ENCODE measurements around the gene INAFM1. TPM values are rescaled to one million over a fixed set of nuclear protein-coding genes. Genes with fewer than 3 reads are reported as not detected.
"Not testable (repeated sequence)": the region's sequence is repeated elsewhere in the genome, so short reads cannot be mapped to it uniquely, and the experiment has no call there.

INAFM1 gene
- total RNA-seq, 2 experiments from 2014 or later, result 12.8 to 14.9 TPM

DNA sequence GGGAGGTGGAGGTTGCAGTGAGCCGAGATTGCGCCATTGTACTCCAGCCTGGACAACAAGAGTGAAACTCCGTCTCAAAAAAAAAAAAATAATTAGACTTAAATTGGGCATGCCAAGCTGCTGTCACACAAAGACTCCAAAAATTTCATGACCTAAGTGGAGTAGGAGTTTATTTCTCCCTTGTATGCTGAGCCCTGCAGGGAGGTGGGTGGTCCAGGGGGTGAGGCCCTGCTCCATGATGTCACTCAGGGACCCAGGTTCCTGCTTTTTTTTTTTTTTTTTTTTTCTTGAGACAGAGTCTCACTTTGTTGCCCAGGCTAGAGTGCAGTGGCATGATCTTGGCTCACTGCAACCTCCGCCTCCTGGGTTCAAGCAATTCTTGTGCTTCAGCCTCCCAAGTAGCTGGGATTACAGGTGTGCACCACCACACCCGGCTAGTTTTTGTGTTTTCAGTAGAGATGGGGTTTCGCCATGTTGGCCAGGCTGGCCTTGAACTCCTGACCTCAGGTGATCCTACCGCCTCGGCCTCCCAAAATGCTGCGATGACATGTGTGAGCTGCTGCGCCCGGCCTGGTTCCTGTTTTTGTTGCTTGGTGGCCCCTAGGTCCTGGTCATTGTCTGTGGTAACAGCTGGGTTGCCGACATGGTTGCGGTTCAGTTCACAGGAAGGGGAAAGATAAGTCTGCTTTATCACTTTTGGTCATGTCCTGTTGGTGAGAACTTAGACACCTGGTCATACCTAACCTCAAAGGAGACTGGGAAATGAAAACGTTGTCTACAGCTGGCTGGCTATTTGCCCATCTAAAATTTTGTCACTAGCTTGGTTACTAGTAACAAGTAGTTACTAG is 12.5 kb upstream of the INAFM1 start:
- CTCF ChIA-PET, result interaction anchor here (0.6 to 0.8 kb wide), 2 partner anchors 12 to 249 kb away, joined by 3 to 6 read pairs; no protein-coding TSS in a partner anchor
- H3K4me1 Mint-ChIP-seq, result peaks cover 30% of the 10 kb centered on the region
- peaks cover 51% of the 10 kb centered on the region for H3K36me3 Mint-ChIP-seq (ENCODE audit: low read depth)
- H3K27ac Mint-ChIP-seq, DNase-seq, H3K27me3 Mint-ChIP-seq, H3K4me3 Mint-ChIP-seq, H3K9me3 Mint-ChIP-seq, POLR2A ChIA-PET: not testable (repeated sequence)

DNA sequence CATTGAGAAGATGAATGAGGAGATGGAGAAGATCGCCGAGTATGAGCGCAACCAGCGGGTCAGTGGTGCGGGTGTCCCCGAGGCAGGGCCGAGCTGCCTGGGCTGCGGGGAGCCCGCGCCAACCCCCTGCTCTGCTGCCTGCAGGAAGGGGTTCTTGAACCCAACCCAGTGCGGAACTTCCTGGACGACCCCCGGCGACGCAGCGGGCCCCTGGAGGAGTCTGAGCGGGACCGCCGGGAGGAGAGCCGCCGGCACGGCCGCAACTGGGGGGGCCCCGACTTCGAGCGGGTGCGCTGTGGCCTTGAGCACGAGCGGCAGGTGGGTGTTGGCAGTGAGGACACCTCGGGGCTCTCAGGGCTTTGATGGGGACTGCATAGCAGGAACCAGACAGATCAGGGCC is 10.1 kb upstream of the INAFM1 start:
- no peak overlapping the region for H3K27ac Mint-ChIP-seq
- ChIA-PET POLR2A (no interaction called here), CTCF (no interaction called here)
- H3K4me1 Mint-ChIP-seq, result peaks cover 9% of the 10 kb centered on the region
- no peaks in the 10 kb centered on the region for H3K9me3 Mint-ChIP-seq
- H3K27me3 Mint-ChIP-seq, result no peaks in the 10 kb centered on the region
- peaks cover 37% of the 10 kb centered on the region for H3K36me3 Mint-ChIP-seq (ENCODE audit: low read depth)
- DNase-seq, result no peak
- no peak overlapping the region for H3K4me3 Mint-ChIP-seq

DNA sequence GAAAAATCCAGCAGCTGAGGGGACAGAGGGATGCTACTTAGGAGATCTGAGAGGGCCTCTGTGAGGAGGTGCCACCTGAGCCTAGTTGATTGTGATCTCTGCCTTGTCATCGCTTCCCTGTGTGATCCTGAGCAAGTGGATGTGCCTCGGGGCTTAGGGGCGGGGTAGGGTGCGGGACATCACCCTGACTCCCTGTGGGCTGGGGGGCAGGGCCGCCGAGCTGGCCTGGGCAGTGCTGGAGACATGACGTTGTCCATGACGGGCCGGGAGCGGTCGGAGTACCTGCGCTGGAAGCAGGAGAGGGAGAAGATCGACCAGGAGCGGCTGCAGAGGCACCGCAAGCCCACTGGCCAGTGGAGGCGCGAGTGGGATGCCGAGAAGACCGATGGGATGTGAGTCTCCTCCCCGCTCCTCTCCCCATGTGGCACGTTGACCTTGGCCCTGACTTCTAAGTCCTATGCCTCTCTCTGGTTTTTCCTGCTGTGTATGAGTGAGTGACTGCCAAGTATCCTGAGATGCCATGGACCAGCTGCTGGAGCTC is 8.2 kb upstream of the INAFM1 start:
- ChIA-PET CTCF (interaction anchor here (1.1 to 1.3 kb wide), 2 partner anchors 8 to 11 kb away, joined by 3 to 4 read pairs; partner anchors contain the start of gene CCDC9), POLR2A (no interaction called here)
- Mint-ChIP-seq H3K4me1 (peaks cover 4% of the 10 kb centered on the region), H3K4me3 (no peak overlapping the region), H3K27me3 (no peaks in the 10 kb centered on the region), H3K27ac (no peak overlapping the region), H3K9me3 (no peaks in the 10 kb centered on the region), H3K36me3 (ENCODE audit: low read depth) (peaks cover 34% of the 10 kb centered on the region)
- no peak for DNase-seq

- no peaks in the 10 kb centered on the region for H3K9me3 Mint-ChIP-seq
- H3K27me3 Mint-ChIP-seq, result no peaks in the 10 kb centered on the region
- H3K36me3 Mint-ChIP-seq (ENCODE audit: low read depth), result peaks cover 31% of the 10 kb centered on the region
- ChIA-PET CTCF (interaction anchor here (0.7 to 1.3 kb wide), 2 partner anchors 11 to 23 kb away, joined by 3 to 4 read pairs; partner anchors contain the start of gene CCDC9), POLR2A (no interaction called here)
- DNase-seq, result no peak
- no peak overlapping the region for H3K4me3 Mint-ChIP-seq
- no peak overlapping the region for H3K27ac Mint-ChIP-seq
- H3K4me1 Mint-ChIP-seq, result peaks cover 9% of the 10 kb centered on the region
These were observed 7.3 kb upstream of the INAFM1 start for GRCh38 chr19:47267350-47267759.

GRCh38 chr19:47268028-47268427 is 6.7 kb upstream of the INAFM1 start:
- Mint-ChIP-seq H3K9me3 (no peaks in the 10 kb centered on the region), H3K4me1 (peaks cover 15% of the 10 kb centered on the region), H3K4me3 (no peak overlapping the region), H3K36me3 (ENCODE audit: low read depth) (peaks cover 28% of the 10 kb centered on the region), H3K27me3 (no peaks in the 10 kb centered on the region), H3K27ac (no peak overlapping the region)
- no peak for DNase-seq
- POLR2A ChIA-PET, result no interaction called here
- CTCF ChIA-PET, result interaction anchor here (1.3 kb wide), 1 partner anchor 12 kb away, joined by 3 read pairs; the partner anchor contains the start of gene CCDC9

DNA sequence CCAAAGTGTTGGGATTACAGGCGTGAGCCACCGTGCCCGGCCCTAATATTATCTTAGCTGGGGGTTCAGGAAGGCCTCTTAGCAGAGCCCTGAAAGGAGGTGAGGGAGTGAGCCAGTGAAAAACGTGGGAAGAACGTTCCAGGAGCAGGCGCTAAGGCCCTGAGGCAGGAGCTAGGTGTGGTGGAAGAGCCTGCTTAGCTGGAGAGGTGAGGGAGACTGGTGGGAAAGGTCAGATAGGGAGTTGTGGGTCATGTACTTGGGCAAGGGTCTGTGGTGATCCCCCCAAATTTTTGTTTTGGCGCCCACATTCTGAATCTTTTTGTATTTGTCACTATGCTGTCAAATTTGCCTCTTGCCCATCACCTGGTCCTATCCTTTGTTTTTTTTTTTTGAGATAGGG is 5.1 kb upstream of the INAFM1 start:
- CTCF ChIA-PET, result interaction anchor here (0.8 to 1.6 kb wide), 2 partner anchors 13 to 24 kb away, joined by 3 to 6 read pairs; partner anchors contain the start of gene CCDC9
- Mint-ChIP-seq H3K4me1 (peaks cover 15% of the 10 kb centered on the region), H3K36me3 (ENCODE audit: low read depth) (peaks cover 23% of the 10 kb centered on the region), H3K27me3 (no peaks in the 10 kb centered on the region), H3K9me3 (no peaks in the 10 kb centered on the region), H3K4me3 (no peak overlapping the region), H3K27ac (no peak overlapping the region)
- DNase-seq, result no peak
- POLR2A ChIA-PET, result no interaction called here

DNA sequence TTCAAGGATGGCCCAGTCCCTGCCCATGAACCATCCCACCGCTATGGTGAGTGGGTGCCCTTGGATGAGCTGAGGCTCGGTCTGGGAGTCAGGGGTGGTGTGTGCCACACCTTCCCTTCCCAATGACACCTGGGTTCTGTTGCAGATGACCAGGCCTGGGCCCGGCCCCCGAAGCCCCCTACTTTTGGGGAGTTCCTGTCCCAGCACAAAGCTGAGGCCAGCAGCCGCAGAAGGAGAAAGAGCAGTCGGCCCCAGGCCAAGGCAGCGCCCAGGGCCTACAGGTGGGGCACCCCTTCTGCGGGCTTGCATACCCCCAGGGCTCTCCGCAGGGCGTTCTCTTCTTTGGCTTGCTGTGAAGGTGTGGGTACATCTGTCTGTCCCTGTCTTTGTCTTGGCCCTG is 4.3 kb upstream of the INAFM1 start:
- POLR2A ChIA-PET, result no interaction called here

GRCh38 chr19:47271949-47272348 is 2.7 kb upstream of the INAFM1 start:
- peaks cover 25% of the 10 kb centered on the region for H3K4me1 Mint-ChIP-seq
- no peak for DNase-seq
- H3K27me3 Mint-ChIP-seq, result no peaks in the 10 kb centered on the region
- peak overlapping the region; percentile 25 for H3K27ac Mint-ChIP-seq
- no peak overlapping the region for H3K4me3 Mint-ChIP-seq
- ChIA-PET POLR2A (no interaction called here), CTCF (interaction anchor here (1.1 kb wide), 1 partner anchor 61 kb away, joined by 3 read pairs; no protein-coding TSS in a partner anchor)
- H3K36me3 Mint-ChIP-seq (ENCODE audit: low read depth), result peaks cover 26% of the 10 kb centered on the region
- H3K9me3 Mint-ChIP-seq, result no peaks in the 10 kb centered on the region

More for the DNA sequence above, 4.3 kb upstream of the INAFM1 start:
- Mint-ChIP-seq H3K36me3 (ENCODE audit: low read depth) (peaks cover 21% of the 10 kb centered on the region), H3K27ac (peak overlapping the region; percentile 62), H3K4me3 (no peak overlapping the region), H3K4me1 (peaks cover 18% of the 10 kb centered on the region), H3K27me3 (no peaks in the 10 kb centered on the region), H3K9me3 (no peaks in the 10 kb centered on the region)
- DNase-seq, result no peak
- CTCF ChIA-PET, result interaction anchor here (1.6 kb wide), 1 partner anchor 14 kb away, joined by 6 read pairs; the partner anchor contains the start of gene CCDC9

DNA sequence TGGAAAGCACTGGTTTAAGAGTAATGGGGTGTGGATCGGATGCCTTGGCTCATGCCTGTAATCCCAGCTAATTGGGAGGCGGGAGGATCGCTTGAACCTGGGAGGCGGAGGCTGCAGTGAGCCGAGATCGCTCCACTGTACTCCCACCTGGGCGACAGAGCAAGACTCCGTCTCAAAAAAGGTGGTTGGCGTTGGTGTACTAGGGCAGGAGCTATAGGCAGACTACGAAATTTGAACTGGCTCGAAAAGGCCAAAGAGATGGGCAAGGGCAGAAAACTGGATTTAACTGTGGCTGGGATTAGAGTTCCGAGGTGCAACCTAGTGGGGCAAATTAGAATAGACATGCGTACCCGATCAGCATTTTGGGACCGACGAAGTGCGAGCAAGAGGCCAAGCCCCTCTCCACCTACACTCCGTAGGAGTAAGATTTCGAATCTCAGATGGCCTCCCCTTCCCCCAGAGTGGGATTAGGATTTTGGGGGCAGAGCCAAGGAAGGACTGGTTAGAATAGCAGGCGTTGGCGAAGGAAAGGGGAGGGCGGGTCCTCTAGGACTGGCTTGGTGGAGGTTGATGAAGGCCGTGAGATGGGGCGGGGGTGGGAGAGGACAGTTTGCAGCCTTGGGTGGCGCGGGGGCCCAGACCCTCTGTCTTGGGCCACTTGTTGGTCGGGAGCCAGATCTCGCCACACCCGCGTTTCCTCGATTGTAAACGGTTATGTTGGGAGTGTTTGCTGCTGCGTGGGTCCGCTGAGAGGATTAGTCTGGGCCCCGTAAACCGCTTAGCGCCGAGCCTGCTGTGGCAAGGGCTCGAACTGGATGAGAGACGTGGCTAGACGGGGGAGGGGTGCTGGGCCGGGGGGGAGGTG is 2.0 kb upstream of the INAFM1 start:
- H3K27me3 Mint-ChIP-seq, result no peaks in the 10 kb centered on the region
- POLR2A ChIA-PET, result no interaction called here
- peaks cover 27% of the 10 kb centered on the region for H3K4me1 Mint-ChIP-seq
- H3K36me3 Mint-ChIP-seq (ENCODE audit: low read depth), result peaks cover 21% of the 10 kb centered on the region
- H3K4me3 Mint-ChIP-seq, result peak overlapping the region; percentile 91
- DNase-seq, result peak; percentile 52
- H3K9me3 Mint-ChIP-seq, result no peaks in the 10 kb centered on the region
- H3K27ac Mint-ChIP-seq, result peak overlapping the region; percentile 86
- CTCF ChIA-PET, result interaction anchor here (1.1 kb wide), 1 partner anchor 62 kb away, joined by 3 read pairs; no protein-coding TSS in a partner anchor

GRCh38 chr19:47273313-47274070 is 1.2 kb upstream of the INAFM1 start:
- Mint-ChIP-seq H3K27ac (peak overlapping the region; percentile 99), H3K36me3 (ENCODE audit: low read depth) (peaks cover 23% of the 10 kb centered on the region), H3K27me3 (no peaks in the 10 kb centered on the region), H3K4me1 (peaks cover 29% of the 10 kb centered on the region), H3K9me3 (no peaks in the 10 kb centered on the region), H3K4me3 (peak overlapping the region; percentile 91)
- CTCF ChIA-PET, result interaction anchor here (0.6 to 1.1 kb wide), 4 partner anchors 8 to 80 kb away, joined by 3 to 6 read pairs (median 4); no protein-coding TSS in a partner anchor
- DNase-seq, result peak; percentile 93
- POLR2A ChIA-PET, result interaction anchor here (0.8 to 1.6 kb wide), 3 partner anchors 13 to 29 kb away, joined by 3 to 8 read pairs (median 7); partner anchors contain the start of gene CCDC9

DNA sequence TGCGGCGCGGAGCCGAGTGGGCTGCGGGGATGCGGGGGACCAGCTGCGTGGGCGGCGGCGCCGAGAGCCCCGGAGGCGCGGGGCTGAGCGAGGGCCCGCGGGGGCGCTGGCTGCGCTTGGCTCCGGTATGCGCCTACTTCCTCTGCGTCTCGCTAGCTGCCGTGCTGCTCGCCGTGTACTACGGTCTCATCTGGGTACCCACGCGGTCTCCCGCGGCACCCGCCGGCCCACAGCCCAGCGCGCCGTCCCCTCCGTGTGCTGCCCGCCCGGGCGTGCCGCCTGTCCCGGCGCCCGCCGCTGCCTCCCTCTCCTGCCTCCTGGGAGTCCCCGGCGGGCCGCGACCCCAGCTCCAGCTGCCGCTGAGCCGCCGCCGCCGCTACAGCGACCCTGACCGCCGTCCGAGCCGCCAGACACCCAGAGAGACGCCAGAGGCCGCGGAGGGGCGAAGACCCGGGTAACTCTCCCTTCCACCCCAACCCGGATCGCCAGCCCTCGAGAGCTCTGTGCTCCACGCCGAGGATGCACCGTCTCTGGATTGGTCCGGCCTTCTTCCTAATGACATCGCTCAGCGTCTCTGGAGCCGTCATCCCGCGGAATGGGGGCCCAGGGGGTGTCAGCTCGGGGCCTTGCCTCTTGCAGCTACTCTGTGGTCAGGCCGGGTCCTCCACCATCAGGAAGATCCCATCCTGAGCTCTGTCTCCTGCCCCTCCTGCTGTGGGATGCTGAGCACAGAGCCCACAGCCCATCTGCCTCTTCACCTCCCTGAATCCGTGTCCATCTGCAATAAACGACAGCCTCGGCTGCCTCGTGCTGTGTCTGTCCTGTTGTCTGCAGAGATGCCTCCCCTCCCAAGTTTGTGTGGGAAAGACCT is 441 bp downstream of the INAFM1 start:
- POLR2A ChIA-PET, result interaction anchor here (1.6 kb wide), 1 partner anchor 31 kb away, joined by 7 read pairs; no protein-coding TSS in a partner anchor
- Mint-ChIP-seq H3K4me3 (peak overlapping the region; percentile 67), H3K4me1 (peaks cover 32% of the 10 kb centered on the region), H3K36me3 (ENCODE audit: low read depth) (peaks cover 22% of the 10 kb centered on the region), H3K9me3 (no peaks in the 10 kb centered on the region), H3K27me3 (no peaks in the 10 kb centered on the region), H3K27ac (no peak overlapping the region)
- no peak for DNase-seq
- CTCF ChIA-PET, result interaction anchor here (0.6 to 2.8 kb wide), 9 partner anchors 10 to 459 kb away, joined by 3 to 9 read pairs (median 3); partner anchors contain the start of genes DHX34 and KPTN

Measured in activated CD4-positive, alpha-beta T cell treated with anti-CD3 and anti-CD28 coated beads, Interleukin-2, amount 10 ng/mL, durations not matched to agents 7 days and 5 days (primary cell).